ENCODE measurements around the gene ZDHHC11B.

GRCh38 chr5:673831-674629, 110.5 kb downstream of the ZDHHC11B start:
- TF ChIP-seq CTCF (IDR thresholded peaks at IDR 0.05), result no peak
- no peak for TF ChIP-seq POLR2A (IDR thresholded peaks at IDR 0.05)
- TF ChIP-seq POLR2AphosphoS5 (IDR thresholded peaks at IDR 0.05), result no peak
